Measurements from ENCODE around the gene KIF1B. TPM values are rescaled to one million over a fixed set of nuclear protein-coding genes. Genes with fewer than 3 reads are reported as not detected.

Gene KIF1B
- total and polyA plus RNA-seq, 4 donors, result 8.4 to 40.9 (median 8.9) TPM

DNA sequence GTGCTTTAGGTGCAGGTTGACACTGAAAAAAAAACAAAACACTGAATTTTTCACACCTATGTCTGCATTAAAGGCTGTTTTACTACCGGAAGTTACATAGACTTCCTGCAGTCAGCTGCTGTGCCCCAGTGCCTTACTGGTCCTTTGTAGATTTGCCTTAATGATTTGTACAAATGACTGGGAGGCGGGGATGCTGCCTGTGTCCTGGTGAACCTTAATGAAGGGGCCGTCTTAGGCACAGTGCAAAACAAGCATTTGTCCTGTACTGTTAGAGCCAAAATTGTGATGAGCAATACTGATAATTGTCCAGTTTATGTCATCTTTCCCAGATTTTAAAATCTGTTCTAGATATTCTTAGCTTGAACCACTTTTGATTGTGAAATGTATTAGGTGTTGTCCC, 97.6 kb downstream of the KIF1B start:
- WGBS, result 81% methylated on average over 3 of the region's 3 CpGs
- H3K27ac ChIP-seq (ENCODE audit: low read depth in 1 of 2, low read length in 2 of 2), result no peak overlapping the region

DNA sequence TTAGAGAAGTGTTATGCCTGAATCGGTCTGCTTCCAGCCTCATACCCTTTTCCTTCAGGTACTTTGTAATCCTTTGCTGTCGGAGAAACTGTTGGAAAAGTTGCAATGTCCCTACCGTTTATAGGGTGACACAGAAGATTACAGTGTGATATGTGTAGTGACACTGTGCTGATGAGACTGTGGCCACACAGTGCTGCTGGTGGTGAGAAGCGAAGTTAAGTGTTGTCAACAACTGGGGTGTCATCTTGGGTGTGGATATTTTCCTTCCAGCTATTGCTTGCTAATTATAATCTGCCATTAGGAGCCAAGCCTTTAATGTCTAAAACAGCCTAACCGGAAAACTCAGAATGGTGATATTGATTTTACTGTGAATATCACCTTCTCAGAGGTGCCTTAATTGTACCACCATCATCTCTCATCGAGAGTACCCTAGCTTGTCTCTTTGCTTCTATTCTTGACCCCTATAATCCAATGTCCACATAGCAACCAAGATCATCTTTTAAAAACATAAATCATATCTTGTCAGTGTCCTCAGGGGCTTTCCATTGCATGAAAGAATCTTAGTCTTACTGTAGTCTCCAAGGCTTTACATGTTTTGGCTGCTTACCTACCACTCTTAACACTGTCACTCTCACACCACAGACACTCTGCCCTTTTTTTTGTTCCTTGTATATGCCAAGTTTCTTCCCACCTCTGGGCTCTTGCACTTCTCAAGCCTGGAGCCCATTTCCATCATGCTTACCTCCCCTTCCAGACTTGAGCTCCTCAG, 99.1 kb downstream of the KIF1B start:
- no peaks in the 10 kb centered on the region for H3K27me3 ChIP-seq (ENCODE audit: control insufficient read depth in 4 of 4, insufficient read depth in 4 of 4, low read length in 3 of 4)
- 94% methylated on average over 6 of the region's 6 CpGs for WGBS
- no peak overlapping the region for H3K27ac ChIP-seq (ENCODE audit: low read depth in 1 of 2, low read length in 2 of 2)
- no peak for DNase-seq (ENCODE audit: low spot score)
- peaks cover 4 to 7% (median 6%) of the 10 kb centered on the region in 4 donors for H3K36me3 ChIP-seq (ENCODE audit: control insufficient read depth in 4 of 4, insufficient read depth in 3 of 4, low read depth in 1 of 4, low read length in 3 of 4)
- no peak overlapping the region for H3K9ac ChIP-seq (ENCODE audit: low read depth in 1 of 2, low read length in 2 of 2)
- no peaks in the 10 kb centered on the region for H3K9me3 ChIP-seq (ENCODE audit: control insufficient read depth in 4 of 4, low read length in 3 of 4)
- H3K4me3 ChIP-seq (ENCODE audit: low read depth in 1 of 3, low read length in 3 of 3), result no peak overlapping the region
- no peaks in the 10 kb centered on the region for H3K4me1 ChIP-seq (ENCODE audit: control insufficient read depth in 4 of 4, insufficient read depth in 4 of 4, low read length in 3 of 4)
- TF ChIP-seq RXRA (IDR thresholded peaks at IDR 0.05), result no peak
- no peak for TF ChIP-seq JUND (IDR thresholded peaks at IDR 0.05)
- TF ChIP-seq EGR1 (IDR thresholded peaks at IDR 0.05; ENCODE audit: low read depth in 2 of 2), result no peak
- no peak for TF ChIP-seq YY1 (IDR thresholded peaks at IDR 0.05)
- TF ChIP-seq SP1 (IDR thresholded peaks at IDR 0.05), result no peak
- no peak for TF ChIP-seq TAF1 (conservative IDR thresholded peaks at IDR 0.05)
- TF ChIP-seq, protein P1, sequence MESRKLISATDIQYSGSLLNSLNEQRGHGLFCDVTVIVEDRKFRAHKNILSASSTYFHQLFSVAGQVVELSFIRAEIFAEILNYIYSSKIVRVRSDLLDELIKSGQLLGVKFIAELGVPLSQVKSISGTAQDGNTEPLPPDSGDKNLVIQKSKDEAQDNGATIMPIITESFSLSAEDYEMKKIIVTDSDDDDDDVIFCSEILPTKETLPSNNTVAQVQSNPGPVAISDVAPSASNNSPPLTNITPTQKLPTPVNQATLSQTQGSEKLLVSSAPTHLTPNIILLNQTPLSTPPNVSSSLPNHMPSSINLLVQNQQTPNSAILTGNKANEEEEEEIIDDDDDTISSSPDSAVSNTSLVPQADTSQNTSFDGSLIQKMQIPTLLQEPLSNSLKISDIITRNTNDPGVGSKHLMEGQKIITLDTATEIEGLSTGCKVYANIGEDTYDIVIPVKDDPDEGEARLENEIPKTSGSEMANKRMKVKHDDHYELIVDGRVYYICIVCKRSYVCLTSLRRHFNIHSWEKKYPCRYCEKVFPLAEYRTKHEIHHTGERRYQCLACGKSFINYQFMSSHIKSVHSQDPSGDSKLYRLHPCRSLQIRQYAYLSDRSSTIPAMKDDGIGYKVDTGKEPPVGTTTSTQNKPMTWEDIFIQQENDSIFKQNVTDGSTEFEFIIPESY (IDR thresholded peaks at IDR 0.05), result no peak
- TF ChIP-seq, protein P2, sequence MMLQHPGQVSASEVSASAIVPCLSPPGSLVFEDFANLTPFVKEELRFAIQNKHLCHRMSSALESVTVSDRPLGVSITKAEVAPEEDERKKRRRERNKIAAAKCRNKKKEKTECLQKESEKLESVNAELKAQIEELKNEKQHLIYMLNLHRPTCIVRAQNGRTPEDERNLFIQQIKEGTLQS (IDR thresholded peaks at IDR 0.05), result no peak
- no peak for TF ChIP-seq RAD21 (IDR thresholded peaks at IDR 0.05)
- TF ChIP-seq GABPA (IDR thresholded peaks at IDR 0.05 in 1 of 2, conservative IDR thresholded peaks at IDR 0.05 in 1 of 2), result no peak
- TF ChIP-seq HNF4G (IDR thresholded peaks at IDR 0.05), result no peak
- TF ChIP-seq, protein P3, sequence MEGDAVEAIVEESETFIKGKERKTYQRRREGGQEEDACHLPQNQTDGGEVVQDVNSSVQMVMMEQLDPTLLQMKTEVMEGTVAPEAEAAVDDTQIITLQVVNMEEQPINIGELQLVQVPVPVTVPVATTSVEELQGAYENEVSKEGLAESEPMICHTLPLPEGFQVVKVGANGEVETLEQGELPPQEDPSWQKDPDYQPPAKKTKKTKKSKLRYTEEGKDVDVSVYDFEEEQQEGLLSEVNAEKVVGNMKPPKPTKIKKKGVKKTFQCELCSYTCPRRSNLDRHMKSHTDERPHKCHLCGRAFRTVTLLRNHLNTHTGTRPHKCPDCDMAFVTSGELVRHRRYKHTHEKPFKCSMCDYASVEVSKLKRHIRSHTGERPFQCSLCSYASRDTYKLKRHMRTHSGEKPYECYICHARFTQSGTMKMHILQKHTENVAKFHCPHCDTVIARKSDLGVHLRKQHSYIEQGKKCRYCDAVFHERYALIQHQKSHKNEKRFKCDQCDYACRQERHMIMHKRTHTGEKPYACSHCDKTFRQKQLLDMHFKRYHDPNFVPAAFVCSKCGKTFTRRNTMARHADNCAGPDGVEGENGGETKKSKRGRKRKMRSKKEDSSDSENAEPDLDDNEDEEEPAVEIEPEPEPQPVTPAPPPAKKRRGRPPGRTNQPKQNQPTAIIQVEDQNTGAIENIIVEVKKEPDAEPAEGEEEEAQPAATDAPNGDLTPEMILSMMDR (IDR thresholded peaks at IDR 0.05; ENCODE audit: low read depth, low read length, missing input control), result no peak
- no peak for TF ChIP-seq HNF4A (conservative IDR thresholded peaks at IDR 0.05)

More for the DNA sequence above, 97.6 kb downstream of the KIF1B start:
- peaks cover 10 to 19% (median 18%) of the 10 kb centered on the region in 4 donors for H3K36me3 ChIP-seq (ENCODE audit: control insufficient read depth in 4 of 4, insufficient read depth in 3 of 4, low read depth in 1 of 4, low read length in 3 of 4)
- no peaks in the 10 kb centered on the region for H3K9me3 ChIP-seq (ENCODE audit: control insufficient read depth in 4 of 4, low read length in 3 of 4)
- H3K9ac ChIP-seq (ENCODE audit: low read depth in 1 of 2, low read length in 2 of 2), result no peak overlapping the region
- no peaks in the 10 kb centered on the region for H3K4me1 ChIP-seq (ENCODE audit: control insufficient read depth in 4 of 4, insufficient read depth in 4 of 4, low read length in 3 of 4)
- TF ChIP-seq EGR1 (IDR thresholded peaks at IDR 0.05; ENCODE audit: low read depth in 2 of 2) (no peak), YY1 (IDR thresholded peaks at IDR 0.05) (no peak), HNF4A (conservative IDR thresholded peaks at IDR 0.05) (no peak), HNF4G (IDR thresholded peaks at IDR 0.05) (no peak), RAD21 (IDR thresholded peaks at IDR 0.05) (no peak), JUND (IDR thresholded peaks at IDR 0.05) (no peak)
- TF ChIP-seq, protein P1 (IDR thresholded peaks at IDR 0.05), result no peak
- TF ChIP-seq, protein P4, sequence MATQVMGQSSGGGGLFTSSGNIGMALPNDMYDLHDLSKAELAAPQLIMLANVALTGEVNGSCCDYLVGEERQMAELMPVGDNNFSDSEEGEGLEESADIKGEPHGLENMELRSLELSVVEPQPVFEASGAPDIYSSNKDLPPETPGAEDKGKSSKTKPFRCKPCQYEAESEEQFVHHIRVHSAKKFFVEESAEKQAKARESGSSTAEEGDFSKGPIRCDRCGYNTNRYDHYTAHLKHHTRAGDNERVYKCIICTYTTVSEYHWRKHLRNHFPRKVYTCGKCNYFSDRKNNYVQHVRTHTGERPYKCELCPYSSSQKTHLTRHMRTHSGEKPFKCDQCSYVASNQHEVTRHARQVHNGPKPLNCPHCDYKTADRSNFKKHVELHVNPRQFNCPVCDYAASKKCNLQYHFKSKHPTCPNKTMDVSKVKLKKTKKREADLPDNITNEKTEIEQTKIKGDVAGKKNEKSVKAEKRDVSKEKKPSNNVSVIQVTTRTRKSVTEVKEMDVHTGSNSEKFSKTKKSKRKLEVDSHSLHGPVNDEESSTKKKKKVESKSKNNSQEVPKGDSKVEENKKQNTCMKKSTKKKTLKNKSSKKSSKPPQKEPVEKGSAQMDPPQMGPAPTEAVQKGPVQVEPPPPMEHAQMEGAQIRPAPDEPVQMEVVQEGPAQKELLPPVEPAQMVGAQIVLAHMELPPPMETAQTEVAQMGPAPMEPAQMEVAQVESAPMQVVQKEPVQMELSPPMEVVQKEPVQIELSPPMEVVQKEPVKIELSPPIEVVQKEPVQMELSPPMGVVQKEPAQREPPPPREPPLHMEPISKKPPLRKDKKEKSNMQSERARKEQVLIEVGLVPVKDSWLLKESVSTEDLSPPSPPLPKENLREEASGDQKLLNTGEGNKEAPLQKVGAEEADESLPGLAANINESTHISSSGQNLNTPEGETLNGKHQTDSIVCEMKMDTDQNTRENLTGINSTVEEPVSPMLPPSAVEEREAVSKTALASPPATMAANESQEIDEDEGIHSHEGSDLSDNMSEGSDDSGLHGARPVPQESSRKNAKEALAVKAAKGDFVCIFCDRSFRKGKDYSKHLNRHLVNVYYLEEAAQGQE (IDR thresholded peaks at IDR 0.05), result no peak
- TF ChIP-seq, protein P5, sequence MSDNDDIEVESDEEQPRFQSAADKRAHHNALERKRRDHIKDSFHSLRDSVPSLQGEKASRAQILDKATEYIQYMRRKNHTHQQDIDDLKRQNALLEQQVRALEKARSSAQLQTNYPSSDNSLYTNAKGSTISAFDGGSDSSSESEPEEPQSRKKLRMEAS (IDR thresholded peaks at IDR 0.05), result no peak
- H3K4me3 ChIP-seq (ENCODE audit: low read depth in 1 of 3, low read length in 3 of 3), result no peak overlapping the region
- no peak for DNase-seq (ENCODE audit: low spot score)
- H3K27me3 ChIP-seq (ENCODE audit: control insufficient read depth in 4 of 4, insufficient read depth in 4 of 4, low read length in 3 of 4), result no peaks in the 10 kb centered on the region

Data from liver (tissue), 9 donors.